Non-pigmented ciliary epithelial cell (primary cell): ENCODE results near the gene EDNRA.

ENCODE experiments used
- DNase-seq: peaks from one replicate; pipeline ENCODE4 v3.0.0-alpha.2; 2010; ENCODE audit warnings: low read depth

Gene EDNRA

GRCh38 chr4:147498031-147498660 lies 17.2 kb downstream of the EDNRA start:
- peak; percentile 74 for DNase-seq

- DNase-seq = no peak
Observed at GRCh38 chr4:147508346-147508745, 27.4 kb downstream of the EDNRA start.

- no peak for DNase-seq
Observed at GRCh38 chr4:147509386-147509785, 28.5 kb downstream of the EDNRA start.

GRCh38 chr4:147510962-147511668 lies 30.2 kb downstream of the EDNRA start:
- no peak for DNase-seq

GRCh38 chr4:147513091-147513490 lies 32.2 kb downstream of the EDNRA start:
- no peak for DNase-seq

- no peak for DNase-seq
Observed at GRCh38 chr4:147513952-147514351, 33.1 kb downstream of the EDNRA start.

GRCh38 chr4:147515220-147515936 lies 34.5 kb downstream of the EDNRA start:
- DNase-seq = no peak

- DNase-seq = no peak
Observed at GRCh38 chr4:147516133-147516532, 35.2 kb downstream of the EDNRA start.

GRCh38 chr4:147518086-147518485 lies 37.2 kb downstream of the EDNRA start:
- no peak for DNase-seq

GRCh38 chr4:147518846-147519767 lies 38.2 kb downstream of the EDNRA start:
- peak; percentile 53 for DNase-seq

- DNase-seq = no peak
Observed at GRCh38 chr4:147524601-147525000, 43.7 kb downstream of the EDNRA start.

GRCh38 chr4:147525494-147526271 lies 44.8 kb downstream of the EDNRA start:
- DNase-seq = no peak

GRCh38 chr4:147526272-147526654 lies 45.4 kb downstream of the EDNRA start:
- DNase-seq = no peak

GRCh38 chr4:147528054-147528453 lies 47.2 kb downstream of the EDNRA start:
- no peak for DNase-seq

- DNase-seq = no peak
Observed at GRCh38 chr4:147530134-147530533, 49.2 kb downstream of the EDNRA start.

GRCh38 chr4:147530723-147531122 lies 49.8 kb downstream of the EDNRA start:
- DNase-seq = no peak

- DNase-seq = no peak
Observed at GRCh38 chr4:147532896-147533295, 52.0 kb downstream of the EDNRA start.

GRCh38 chr4:147533331-147533730 lies 52.4 kb downstream of the EDNRA start:
- DNase-seq = no peak

- DNase-seq = no peak
Observed at GRCh38 chr4:147535124-147535523, 54.2 kb downstream of the EDNRA start.

- DNase-seq = no peak
Observed at GRCh38 chr4:147538711-147539110, 57.8 kb downstream of the EDNRA start.

GRCh38 chr4:147539959-147540358 lies 59.1 kb downstream of the EDNRA start:
- DNase-seq = no peak
